ENCODE data around the gene CDH24. TPM values are rescaled to one million over a fixed set of nuclear protein-coding genes. Genes with fewer than 3 reads are reported as not detected.

CDH24 gene
- total and polyA plus RNA-seq, 9 of the 15 experiments (the other 6 are each of a cell fraction or from before 2014, with no cell fraction given) = 0.04 to 16.2 (median 4.9) TPM

DNA sequence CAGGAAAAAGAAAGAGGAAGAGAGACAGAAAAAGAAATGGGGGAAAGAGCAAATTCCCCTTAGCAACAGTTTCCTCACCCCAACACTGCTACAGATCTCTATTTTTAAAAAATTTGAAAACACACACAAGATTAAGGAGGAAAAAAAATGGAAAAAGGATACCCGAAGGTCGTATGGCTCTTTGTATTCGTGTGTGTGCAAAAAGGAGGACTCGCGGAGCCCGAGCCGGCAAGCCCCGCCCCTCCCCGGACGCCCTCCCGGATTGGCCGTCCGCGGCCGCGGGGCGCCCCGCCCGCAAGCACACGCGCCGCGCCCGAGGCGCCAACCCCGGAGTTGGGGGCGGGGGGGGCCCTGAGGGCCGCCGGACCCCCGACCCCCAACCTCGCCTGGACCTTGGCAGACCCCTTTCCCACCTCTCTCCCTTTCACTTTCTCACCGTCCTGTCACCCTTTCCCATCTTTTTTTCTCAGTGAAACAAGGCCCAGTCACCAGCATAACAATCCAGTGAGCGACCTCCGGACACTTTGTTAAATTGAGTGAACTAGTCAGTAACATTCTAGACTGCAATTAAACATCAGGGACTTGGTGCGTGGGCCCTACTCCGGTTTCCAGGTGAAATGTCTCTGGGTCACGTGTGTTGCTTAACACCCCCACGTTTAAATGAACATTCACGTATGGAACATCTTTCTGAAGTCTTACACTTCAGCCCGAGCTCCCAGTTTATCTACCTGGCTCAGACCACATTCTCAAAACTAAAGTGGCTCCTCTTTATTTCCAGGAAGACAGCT, 47.2 kb downstream of the CDH24 start, which contains the start of gene C14orf93 (continued):
- TF ChIP-seq, protein P1, sequence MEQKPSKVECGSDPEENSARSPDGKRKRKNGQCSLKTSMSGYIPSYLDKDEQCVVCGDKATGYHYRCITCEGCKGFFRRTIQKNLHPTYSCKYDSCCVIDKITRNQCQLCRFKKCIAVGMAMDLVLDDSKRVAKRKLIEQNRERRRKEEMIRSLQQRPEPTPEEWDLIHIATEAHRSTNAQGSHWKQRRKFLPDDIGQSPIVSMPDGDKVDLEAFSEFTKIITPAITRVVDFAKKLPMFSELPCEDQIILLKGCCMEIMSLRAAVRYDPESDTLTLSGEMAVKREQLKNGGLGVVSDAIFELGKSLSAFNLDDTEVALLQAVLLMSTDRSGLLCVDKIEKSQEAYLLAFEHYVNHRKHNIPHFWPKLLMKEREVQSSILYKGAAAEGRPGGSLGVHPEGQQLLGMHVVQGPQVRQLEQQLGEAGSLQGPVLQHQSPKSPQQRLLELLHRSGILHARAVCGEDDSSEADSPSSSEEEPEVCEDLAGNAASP (IDR thresholded peaks at IDR 0.05) = no peak
- TF ChIP-seq ZBTB7A (IDR thresholded peaks at IDR 0.05; ENCODE audit: borderline replicate concordance, control insufficient read depth, low read depth, low read length) (peak; percentile 100), SPI1 (IDR thresholded peaks at IDR 0.05; ENCODE audit: borderline replicate concordance, low read depth, low read length) (peak; percentile 73), POLR2G (IDR thresholded peaks at IDR 0.05; ENCODE audit: low read depth, low read length) (peak; percentile 82), JUND (IDR thresholded peaks at IDR 0.05; ENCODE audit: borderline replicate concordance, low read depth, low read length) (0 out of 2 replicates have a peak, but pooled peaks have one; percentile 0), JUND (tag; IDR thresholded peaks at IDR 0.05; ENCODE audit: borderline replicate concordance, low read depth, low read length) (no peak), ZNF589 (CRISPR knock-in tag; IDR thresholded peaks at IDR 0.05; ENCODE audit: low read depth) (0 out of 2 replicates have a peak, but pooled peaks have one; percentile 21), ZNF146 (CRISPR knock-in tag; IDR thresholded peaks at IDR 0.05; ENCODE audit: unreplicated experiment) (no peak), CBX2 (IDR thresholded peaks at IDR 0.05; ENCODE audit: insufficient read depth, low read length, poor library complexity, severe bottlenecking) (no peak), CCNT2 (IDR thresholded peaks at IDR 0.05; ENCODE audit: borderline replicate concordance, extremely low read depth, insufficient read length, low read depth, low read length) (peak; percentile 82), NFXL1 (CRISPR knock-in tag; IDR thresholded peaks at IDR 0.05) (no peak), NRF1 (conservative IDR thresholded peaks at IDR 0.05 in 1 of 2, IDR thresholded peaks at IDR 0.05 in 1 of 2) (peak in 1 of 2 experiments; percentile 49; a peak in 2 of 4 replicates), CXXC5 (CRISPR knock-in tag; IDR thresholded peaks at IDR 0.05) (peak; percentile 72), ZNF644 (tag; IDR thresholded peaks at IDR 0.05; ENCODE audit: low read depth) (no peak), RBM14 (IDR thresholded peaks at IDR 0.05; ENCODE audit: borderline replicate concordance, insufficient read depth, low read depth, low read length) (no peak)
- TF ChIP-seq, protein P2, sequence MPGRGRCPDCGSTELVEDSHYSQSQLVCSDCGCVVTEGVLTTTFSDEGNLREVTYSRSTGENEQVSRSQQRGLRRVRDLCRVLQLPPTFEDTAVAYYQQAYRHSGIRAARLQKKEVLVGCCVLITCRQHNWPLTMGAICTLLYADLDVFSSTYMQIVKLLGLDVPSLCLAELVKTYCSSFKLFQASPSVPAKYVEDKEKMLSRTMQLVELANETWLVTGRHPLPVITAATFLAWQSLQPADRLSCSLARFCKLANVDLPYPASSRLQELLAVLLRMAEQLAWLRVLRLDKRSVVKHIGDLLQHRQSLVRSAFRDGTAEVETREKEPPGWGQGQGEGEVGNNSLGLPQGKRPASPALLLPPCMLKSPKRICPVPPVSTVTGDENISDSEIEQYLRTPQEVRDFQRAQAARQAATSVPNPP (IDR thresholded peaks at IDR 0.05; ENCODE audit: borderline replicate concordance, insufficient read depth, insufficient read length) = no peak
- TF ChIP-seq, protein P3, sequence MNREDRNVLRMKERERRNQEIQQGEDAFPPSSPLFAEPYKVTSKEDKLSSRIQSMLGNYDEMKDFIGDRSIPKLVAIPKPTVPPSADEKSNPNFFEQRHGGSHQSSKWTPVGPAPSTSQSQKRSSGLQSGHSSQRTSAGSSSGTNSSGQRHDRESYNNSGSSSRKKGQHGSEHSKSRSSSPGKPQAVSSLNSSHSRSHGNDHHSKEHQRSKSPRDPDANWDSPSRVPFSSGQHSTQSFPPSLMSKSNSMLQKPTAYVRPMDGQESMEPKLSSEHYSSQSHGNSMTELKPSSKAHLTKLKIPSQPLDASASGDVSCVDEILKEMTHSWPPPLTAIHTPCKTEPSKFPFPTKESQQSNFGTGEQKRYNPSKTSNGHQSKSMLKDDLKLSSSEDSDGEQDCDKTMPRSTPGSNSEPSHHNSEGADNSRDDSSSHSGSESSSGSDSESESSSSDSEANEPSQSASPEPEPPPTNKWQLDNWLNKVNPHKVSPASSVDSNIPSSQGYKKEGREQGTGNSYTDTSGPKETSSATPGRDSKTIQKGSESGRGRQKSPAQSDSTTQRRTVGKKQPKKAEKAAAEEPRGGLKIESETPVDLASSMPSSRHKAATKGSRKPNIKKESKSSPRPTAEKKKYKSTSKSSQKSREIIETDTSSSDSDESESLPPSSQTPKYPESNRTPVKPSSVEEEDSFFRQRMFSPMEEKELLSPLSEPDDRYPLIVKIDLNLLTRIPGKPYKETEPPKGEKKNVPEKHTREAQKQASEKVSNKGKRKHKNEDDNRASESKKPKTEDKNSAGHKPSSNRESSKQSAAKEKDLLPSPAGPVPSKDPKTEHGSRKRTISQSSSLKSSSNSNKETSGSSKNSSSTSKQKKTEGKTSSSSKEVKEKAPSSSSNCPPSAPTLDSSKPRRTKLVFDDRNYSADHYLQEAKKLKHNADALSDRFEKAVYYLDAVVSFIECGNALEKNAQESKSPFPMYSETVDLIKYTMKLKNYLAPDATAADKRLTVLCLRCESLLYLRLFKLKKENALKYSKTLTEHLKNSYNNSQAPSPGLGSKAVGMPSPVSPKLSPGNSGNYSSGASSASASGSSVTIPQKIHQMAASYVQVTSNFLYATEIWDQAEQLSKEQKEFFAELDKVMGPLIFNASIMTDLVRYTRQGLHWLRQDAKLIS (CRISPR knock-in tag; IDR thresholded peaks at IDR 0.05) = 0 out of 2 replicates have a peak, but pooled peaks have one; percentile 21
